ENCODE data around the gene PSMF1. TPM values are rescaled to one million over a fixed set of nuclear protein-coding genes. Genes with fewer than 3 reads are reported as not detected.

Gene PSMF1
- total RNA-seq, 1 experiment from 2014 or later: 90.8 TPM

DNA sequence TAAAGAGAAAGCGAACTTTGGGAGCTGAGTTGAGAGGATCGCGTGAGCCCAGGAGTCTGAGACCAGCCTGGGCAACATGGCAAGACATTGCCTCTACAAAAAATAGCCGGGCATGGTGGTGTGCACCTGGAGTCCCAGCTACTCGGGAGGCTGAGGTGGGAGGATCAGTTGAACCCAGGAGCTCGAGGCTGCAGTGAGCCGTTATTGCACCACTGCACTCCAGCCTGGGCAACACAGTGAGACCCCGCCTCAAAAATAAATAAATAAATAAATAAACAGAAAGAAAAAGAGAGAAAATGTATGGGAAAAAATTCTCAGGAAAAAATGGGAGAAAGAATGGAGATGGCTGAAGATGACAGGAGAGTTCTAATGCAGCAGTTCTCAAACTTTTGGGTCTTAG, 87.4 kb downstream of the PSMF1 start:
- no peak overlapping the region for H2BK12ac ChIP-seq (ENCODE audit: insufficient read length, low read depth, low read length)
- Mint-ChIP-seq H3K27ac (no peak overlapping the region), H3K27me3 (ENCODE audit: low read depth) (peaks cover 32% of the 10 kb centered on the region), H3K36me3 (ENCODE audit: insufficient read depth in 1 of 3, low read depth in 3 of 3) (no peaks in the 10 kb centered on the region), H3K9me3 (no peaks in the 10 kb centered on the region), H3K4me3 (no peak overlapping the region), H3K4me1 (no peaks in the 10 kb centered on the region; a peak in 1 of 4 replicates)
- H2BK5ac ChIP-seq (ENCODE audit: insufficient read length, low read length): no peak overlapping the region
- H2AFZ ChIP-seq (ENCODE audit: low read length): no peak overlapping the region
- H3K4ac ChIP-seq (ENCODE audit: low read depth, low read length): no peak overlapping the region
- no peaks in the 10 kb centered on the region for H3K4me1 ChIP-seq (ENCODE audit: insufficient read depth, low read length)
- no peak overlapping the region for H2BK120ac ChIP-seq (ENCODE audit: low read depth, low read length, poor library complexity, severe bottlenecking)
- no peaks in the 10 kb centered on the region for H3K79me1 ChIP-seq (ENCODE audit: insufficient read depth, low read depth, low read length, poor library complexity, severe bottlenecking)
- H3K14ac ChIP-seq (ENCODE audit: insufficient read depth, low read length): no peak overlapping the region
- WGBS (ENCODE audit: extremely low coverage, insufficient read length, low lambda C conversion rate): no CpG with 5 or more reads among the region's 8 CpGs
- no peaks in the 10 kb centered on the region for H3K23me2 ChIP-seq (ENCODE audit: insufficient read length, low read depth, low read length, poor library complexity, severe bottlenecking)
- no peak overlapping the region for H3K4me2 ChIP-seq (ENCODE audit: insufficient read depth, insufficient read length, low read length)
- no peaks in the 10 kb centered on the region for H3K27me3 ChIP-seq (ENCODE audit: insufficient read depth, low read length)
- H4K8ac ChIP-seq (replicated peaks; ENCODE audit: insufficient read length, low read depth, low read length): no peak overlapping the region
- H3K79me2 ChIP-seq (ENCODE audit: insufficient read depth, low read length): no peaks in the 10 kb centered on the region
- DNase-seq: no peak
- H4K20me1 ChIP-seq (ENCODE audit: control insufficient read depth, insufficient read depth, insufficient read length): no peaks in the 10 kb centered on the region
- H2BK15ac ChIP-seq (ENCODE audit: low read depth, low read length): no peak overlapping the region
- H3K23ac ChIP-seq (ENCODE audit: insufficient read length, low read depth, low read length): no peak overlapping the region
- TF ChIP-seq, protein P1, sequence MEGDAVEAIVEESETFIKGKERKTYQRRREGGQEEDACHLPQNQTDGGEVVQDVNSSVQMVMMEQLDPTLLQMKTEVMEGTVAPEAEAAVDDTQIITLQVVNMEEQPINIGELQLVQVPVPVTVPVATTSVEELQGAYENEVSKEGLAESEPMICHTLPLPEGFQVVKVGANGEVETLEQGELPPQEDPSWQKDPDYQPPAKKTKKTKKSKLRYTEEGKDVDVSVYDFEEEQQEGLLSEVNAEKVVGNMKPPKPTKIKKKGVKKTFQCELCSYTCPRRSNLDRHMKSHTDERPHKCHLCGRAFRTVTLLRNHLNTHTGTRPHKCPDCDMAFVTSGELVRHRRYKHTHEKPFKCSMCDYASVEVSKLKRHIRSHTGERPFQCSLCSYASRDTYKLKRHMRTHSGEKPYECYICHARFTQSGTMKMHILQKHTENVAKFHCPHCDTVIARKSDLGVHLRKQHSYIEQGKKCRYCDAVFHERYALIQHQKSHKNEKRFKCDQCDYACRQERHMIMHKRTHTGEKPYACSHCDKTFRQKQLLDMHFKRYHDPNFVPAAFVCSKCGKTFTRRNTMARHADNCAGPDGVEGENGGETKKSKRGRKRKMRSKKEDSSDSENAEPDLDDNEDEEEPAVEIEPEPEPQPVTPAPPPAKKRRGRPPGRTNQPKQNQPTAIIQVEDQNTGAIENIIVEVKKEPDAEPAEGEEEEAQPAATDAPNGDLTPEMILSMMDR (conservative IDR thresholded peaks at IDR 0.05): no peak
- no peak overlapping the region for H2BK20ac ChIP-seq (ENCODE audit: low read depth, low read length, poor library complexity, severe bottlenecking)
- H4K5ac ChIP-seq (ENCODE audit: insufficient read length, low read depth, low read length): no peak overlapping the region
- H3T11ph ChIP-seq (ENCODE audit: low read length): no peak overlapping the region
- H3K27ac ChIP-seq (ENCODE audit: insufficient read length, low read depth, low read length): no peak overlapping the region
- no peak overlapping the region for H3K9ac ChIP-seq (ENCODE audit: extremely low read depth, insufficient read length, low read length)
- H2AK5ac ChIP-seq (ENCODE audit: insufficient read length, low read length): no peak overlapping the region
- no peak overlapping the region for H4K91ac ChIP-seq (ENCODE audit: insufficient read length, low read depth, low read length)
- H3K56ac ChIP-seq (ENCODE audit: insufficient read length, low read depth, low read length): no peak overlapping the region
- H3K9me3 ChIP-seq (ENCODE audit: control insufficient read depth, low read depth, low read length): no peaks in the 10 kb centered on the region
- H3K18ac ChIP-seq (ENCODE audit: insufficient read length, low read depth, low read length): no peak overlapping the region
